ENCODE data around the gene PDSS2.
"Not testable (repeated sequence)": the region's sequence is repeated elsewhere in the genome, so short reads cannot be mapped to it uniquely, and the experiment has no call there.

Gene PDSS2

DNA sequence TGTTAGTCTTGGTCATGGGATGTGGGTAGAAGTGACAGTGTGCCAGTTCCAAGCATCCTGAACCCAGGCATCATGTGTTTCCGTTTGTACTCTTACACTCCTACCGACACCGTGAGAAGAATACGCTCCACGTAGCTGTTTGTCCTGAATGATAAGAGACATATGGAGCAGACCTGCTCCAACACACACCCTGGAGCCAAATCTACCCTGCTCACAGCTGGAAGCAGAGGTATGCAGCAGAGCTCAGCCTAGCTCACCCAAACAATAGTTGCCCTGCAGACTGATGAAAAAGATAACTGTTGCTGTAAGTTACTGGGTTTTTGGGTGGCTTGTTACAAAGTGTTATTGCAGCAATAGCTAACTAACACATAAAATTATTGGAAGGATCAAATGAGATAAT lies 14.3 kb upstream of the PDSS2 start:
- no peak for DNase-seq

GRCh38 chr6:107470364-107470763 lies 11.0 kb upstream of the PDSS2 start:
- DNase-seq = no peak

DNA sequence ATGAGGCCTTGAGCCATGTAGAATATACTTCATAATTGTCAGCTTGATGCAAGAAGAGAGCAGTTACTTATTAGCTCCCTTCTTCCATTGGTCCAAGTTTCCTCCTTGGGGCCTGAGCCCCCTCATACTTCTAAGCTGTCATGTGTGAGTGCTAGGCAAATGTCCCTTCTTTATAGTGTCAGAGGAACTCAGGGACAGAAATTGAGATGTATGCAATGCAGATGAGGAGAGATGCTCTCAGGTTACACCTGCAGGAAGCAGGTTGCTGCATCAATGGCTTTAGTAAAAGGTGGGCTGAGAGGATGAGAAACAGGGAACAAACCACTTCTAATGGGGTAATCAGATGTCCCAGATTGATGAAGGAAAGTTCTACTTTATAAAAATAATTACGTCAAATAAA lies 6.7 kb upstream of the PDSS2 start:
- no peak for DNase-seq

DNA sequence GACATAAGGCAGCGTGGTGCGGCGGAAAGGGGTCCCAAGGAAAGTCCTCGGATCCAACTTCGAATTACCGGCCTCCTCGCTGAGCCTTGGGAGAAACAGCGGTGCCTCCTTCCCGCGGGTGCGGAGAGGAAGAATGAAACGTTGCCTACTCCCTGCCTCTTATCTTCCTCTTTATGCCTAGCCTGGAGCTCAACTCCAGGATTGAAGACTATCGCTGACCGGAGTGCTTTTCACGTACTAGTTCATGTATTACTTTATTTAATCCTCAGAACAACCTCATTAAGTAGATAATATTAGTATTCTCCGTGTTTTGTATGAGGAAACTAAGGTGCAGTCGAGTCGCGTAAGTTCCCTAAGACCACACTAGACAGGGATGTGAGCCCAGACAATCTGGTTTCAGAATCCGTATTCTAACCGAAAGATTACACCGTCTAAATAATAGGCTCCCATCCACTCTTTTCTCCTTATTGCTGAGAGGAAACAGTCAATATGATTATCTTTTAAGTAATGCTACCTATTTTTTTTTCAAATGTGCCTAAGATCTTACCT lies 793 bp upstream of the PDSS2 start:
- DNase-seq = peak; percentile 52

GRCh38 chr6:107458672-107459282 lies 587 bp downstream of the PDSS2 start:
- DNase-seq = peak; percentile 14

GRCh38 chr6:107448776-107449175 lies 10.6 kb downstream of the PDSS2 start:
- DNase-seq = no peak

DNA sequence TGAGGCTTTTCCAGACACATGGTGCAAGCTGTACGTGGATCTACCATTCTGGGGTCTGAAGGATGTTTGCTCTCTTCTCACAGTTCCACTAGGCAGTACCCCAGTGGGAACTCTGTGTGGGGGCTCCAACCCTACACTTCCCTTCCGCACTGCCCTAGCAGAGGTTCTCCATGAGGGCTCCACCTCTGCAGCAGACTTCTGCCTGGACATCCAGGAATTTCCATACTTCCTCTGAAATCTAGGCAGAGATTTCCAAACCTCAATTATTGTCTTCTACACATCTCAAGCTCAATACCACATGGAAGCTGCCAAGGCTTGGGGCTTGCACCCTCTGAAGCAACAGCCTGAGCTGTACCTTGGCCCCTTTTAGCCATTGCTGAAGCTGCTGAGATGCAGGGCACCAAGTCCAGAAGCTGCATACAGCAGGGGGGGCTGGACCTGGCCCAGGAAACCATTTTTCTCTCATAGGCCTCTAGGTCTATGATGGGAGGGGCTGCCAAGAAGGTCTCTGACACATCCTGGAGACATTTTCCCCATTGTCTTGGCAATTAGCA lies 11.6 kb downstream of the PDSS2 start:
- no peak for DNase-seq

DNA sequence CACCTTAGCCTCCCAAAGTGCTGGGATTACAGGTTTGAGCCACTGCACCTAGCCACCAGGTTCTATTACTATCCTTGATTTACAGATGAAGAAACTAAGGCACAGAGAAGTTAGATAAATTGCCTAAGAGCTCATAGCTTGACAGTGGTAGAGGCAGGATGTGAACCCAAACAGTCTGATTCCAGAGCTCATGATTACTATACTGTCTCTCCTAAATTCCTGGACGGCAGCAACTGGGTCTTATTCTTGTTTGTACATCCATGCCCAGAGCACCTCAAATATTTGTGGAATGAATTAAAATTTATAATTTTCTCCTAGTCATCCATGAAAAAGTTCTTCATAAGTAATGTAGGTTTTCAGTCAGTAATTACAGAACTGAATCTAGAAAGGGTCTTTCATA lies 15.1 kb downstream of the PDSS2 start:
- DNase-seq = no peak

- no peak for DNase-seq
Measured at GRCh38 chr6:107443608-107444267, 15.6 kb downstream of the PDSS2 start.

GRCh38 chr6:107442938-107443607 lies 16.3 kb downstream of the PDSS2 start:
- DNase-seq = no peak

- DNase-seq = no peak
Measured at GRCh38 chr6:107441682-107442081, 17.7 kb downstream of the PDSS2 start.

DNA sequence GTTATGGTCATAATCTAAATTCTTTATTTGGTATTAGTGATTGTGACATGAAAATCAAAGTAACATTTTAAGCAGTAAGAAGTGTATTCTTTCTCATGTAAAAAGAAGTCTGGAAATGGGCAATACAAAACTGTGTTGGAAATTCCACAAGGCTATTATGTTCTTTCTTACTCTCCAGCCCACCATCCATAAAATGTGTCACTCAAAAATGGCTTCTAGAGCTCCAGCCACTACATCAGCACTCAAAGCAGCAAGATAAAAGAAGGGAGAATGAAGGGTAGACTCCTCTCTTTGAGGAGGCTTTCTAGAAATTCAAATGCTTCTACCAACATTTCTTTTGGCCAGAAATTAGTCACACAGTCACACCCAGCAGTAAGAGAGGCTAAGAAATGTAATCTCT lies 18.4 kb downstream of the PDSS2 start:
- DNase-seq = no peak

DNA sequence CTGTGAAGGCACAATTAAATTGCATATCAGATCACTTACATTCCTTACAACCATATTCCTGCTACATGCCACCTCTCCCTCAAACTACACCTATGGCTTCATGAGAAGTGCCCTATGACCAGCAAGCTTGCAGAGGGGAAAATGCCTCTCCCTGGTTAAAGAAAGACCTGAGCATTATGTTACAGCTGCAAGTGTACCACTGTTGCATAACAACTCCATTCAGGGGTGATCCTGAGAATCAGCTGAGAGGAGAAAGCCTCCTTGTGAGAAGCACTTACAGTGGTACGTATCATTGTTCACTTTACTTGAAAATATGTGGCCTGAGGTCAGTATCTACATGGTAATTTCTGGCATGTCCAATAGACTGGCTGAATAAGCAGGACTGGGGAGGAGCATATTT lies 20.0 kb downstream of the PDSS2 start:
- no peak for DNase-seq

GRCh38 chr6:107437691-107438090 lies 21.7 kb downstream of the PDSS2 start:
- DNase-seq = no peak

DNA sequence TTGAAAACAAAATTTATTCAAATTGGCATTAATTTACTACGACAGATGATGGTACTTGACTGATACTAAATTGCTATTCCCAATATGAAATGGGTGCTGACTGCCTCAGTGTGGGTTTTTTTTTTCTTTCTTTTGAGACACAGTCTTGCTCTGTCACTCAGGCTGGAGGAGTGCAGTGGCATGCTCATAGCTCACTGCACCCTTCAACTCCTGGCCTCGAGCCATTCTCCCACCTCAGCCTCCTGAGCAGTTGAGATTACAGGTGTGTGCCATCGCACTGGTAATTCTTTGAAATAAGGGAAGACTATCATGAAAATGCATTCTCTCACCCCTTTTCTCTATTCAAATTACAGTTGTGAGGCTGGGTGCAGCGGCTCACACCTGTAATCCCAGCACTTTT lies 22.5 kb downstream of the PDSS2 start:
- DNase-seq = no peak

DNA sequence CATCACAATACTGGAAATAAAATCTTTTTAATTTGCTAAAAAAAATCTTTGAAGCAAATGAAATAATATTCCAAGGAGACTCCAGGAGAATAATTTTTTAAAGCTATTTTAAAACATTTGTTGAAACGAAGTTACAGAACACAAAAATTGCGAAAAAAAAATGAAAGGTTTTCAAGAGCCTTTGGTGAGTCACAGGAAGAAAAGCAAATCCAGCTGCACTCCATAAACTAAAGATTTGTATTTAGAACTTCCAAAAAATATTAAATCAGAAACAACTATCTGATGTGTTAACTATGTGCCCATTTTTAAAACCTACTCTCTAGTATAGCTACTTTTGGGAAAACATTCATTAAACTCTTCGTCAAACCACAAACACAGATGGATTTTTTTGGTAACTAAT lies 23.6 kb downstream of the PDSS2 start:
- no peak for DNase-seq

DNA sequence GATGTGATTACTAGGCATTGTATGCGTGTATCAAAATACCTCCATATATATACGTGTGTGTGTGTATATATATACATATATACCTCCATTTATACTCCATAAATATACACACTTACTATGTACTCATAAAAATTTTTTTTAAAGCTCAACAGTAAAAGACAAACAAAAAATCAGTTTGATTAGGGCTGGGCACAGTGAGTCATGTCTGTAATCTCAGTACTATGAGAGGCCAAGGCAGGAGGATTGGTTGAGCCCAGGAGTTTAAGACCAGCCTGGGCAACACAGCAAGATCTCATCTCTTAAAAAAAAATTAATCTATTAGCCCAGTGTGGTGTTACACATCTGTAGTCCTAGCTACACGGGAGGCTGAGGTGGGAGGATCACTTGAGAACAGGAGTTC lies 24.6 kb downstream of the PDSS2 start:
- no peak for DNase-seq

GRCh38 chr6:107425951-107426350 lies 33.4 kb downstream of the PDSS2 start:
- DNase-seq = not testable (repeated sequence)

DNA sequence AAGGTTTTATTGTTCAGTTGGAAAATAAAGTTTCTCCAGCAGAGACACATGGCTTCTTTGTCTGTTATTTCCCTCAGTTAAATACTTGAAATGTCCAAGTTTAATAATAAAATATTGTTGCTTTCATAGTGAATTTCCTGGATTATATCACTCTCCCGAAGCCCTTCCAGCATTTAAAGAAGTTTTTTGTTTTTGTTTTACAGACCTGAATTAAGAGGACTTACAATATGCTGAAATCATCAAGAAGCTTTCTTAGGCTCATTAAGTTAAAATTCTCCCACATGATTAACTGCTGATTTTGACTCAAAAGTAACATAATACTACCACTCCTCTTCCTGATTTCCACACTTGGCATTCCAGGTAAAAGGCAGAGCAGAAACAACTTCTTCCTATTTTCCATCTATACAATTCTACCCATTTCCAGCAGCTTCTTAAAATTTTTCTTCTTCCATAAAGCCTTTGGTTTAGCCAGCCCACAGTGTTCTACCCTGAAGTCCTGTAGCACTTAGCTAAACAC lies 35.8 kb downstream of the PDSS2 start:
- DNase-seq = no peak

- no peak for DNase-seq
Measured at GRCh38 chr6:107421696-107422256, 37.6 kb downstream of the PDSS2 start.

DNA sequence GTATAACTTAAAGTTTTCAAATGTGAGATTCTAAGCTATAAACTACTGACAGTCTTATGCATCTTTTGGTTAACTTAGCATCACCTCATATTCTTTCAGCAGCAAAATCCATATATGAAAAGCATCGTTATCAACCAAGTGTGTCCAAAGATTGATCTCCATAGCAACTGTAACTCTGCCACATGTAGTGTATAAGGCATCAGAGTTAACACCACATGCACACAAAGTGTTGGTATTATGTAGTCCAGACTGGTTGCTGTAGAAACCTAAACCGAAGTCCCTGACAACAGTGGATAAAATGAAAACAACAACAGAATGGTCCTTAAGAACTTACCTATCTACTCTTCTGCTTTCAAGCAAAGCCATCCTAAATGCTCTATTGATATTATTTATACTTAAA lies 39.6 kb downstream of the PDSS2 start:
- no peak for DNase-seq

GRCh38 chr6:107418118-107418517 lies 41.2 kb downstream of the PDSS2 start:
- no peak for DNase-seq

- no peak for DNase-seq
Measured at GRCh38 chr6:107416145-107416544, 43.2 kb downstream of the PDSS2 start.
